Measurements from ENCODE around the gene ALG1. TPM values are rescaled to one million over a fixed set of nuclear protein-coding genes. Genes with fewer than 3 reads are reported as not detected.
"Not testable (repeated sequence)": the region's sequence is repeated elsewhere in the genome, so short reads cannot be mapped to it uniquely, and the experiment has no call there.

ALG1 gene
- total and polyA plus RNA-seq, 2 experiments from 2014 or later, result 20.2 to 36.4 TPM

- H3K4me3 ChIP-seq, result peak within 1 kb of the TSS; percentile 83
- DNase-seq (ENCODE audit: low spot score), result peak; percentile 98
- not testable (repeated sequence) for H3F3A ChIP-seq (replicated peaks; ENCODE audit: low read depth); H3K9me3 Mint-ChIP-seq; H3K27me3 ChIP-seq (ENCODE audit: insufficient read depth); H3K27ac ChIP-seq (ENCODE audit: low read depth); H3K4me1 ChIP-seq (ENCODE audit: insufficient read depth); H3K79me2 ChIP-seq (replicated peaks; ENCODE audit: insufficient read depth); H4K20me1 ChIP-seq (replicated peaks; ENCODE audit: insufficient read depth); H3K36me3 ChIP-seq (ENCODE audit: insufficient read depth); H3K9me2 ChIP-seq (ENCODE audit: insufficient read depth); H2AFZ ChIP-seq
- peak within 1 kb of the TSS; percentile 92 for H3K4me3 Mint-ChIP-seq
- peak within 1 kb of the TSS; percentile 94 for H3K4me2 ChIP-seq
- peak within 1 kb of the TSS; percentile 97 for H3K27ac Mint-ChIP-seq
- ATAC-seq, result peak; percentile 99
- H3K36me3 Mint-ChIP-seq (ENCODE audit: low read depth), result peaks cover 19% of the 10 kb centered on the region
- peaks cover 29% of the 10 kb centered on the region for H3K4me1 Mint-ChIP-seq
- TF ChIP-seq CREB1 (CRISPR knock-in tag; IDR thresholded peaks at IDR 0.05; ENCODE audit: low read depth) (peak; percentile 32), CTCF (conservative IDR thresholded peaks at IDR 0.05; ENCODE audit: low read depth in 2 of 2) (peak in 1 of 2 experiments; percentile 35; a peak in 2 of 4 replicates)
- H3K27me3 Mint-ChIP-seq (ENCODE audit: insufficient read depth, low read depth, poor library complexity), result peaks cover 15% of the 10 kb centered on the region
Observed at GRCh38 chr16:5097470-5098220, 26.0 kb downstream of the ALG1 start, which contains the start of gene EEF2KMT. Gene EEF2KMT, minus strand, starts transcription at chr16:5097795. Its CDS starts 56 bp downstream, at chr16:5097739.

- not testable (repeated sequence) for H3F3A ChIP-seq (replicated peaks; ENCODE audit: low read depth); H3K27me3 ChIP-seq (ENCODE audit: insufficient read depth); H3K9me2 ChIP-seq (ENCODE audit: insufficient read depth); H3K36me3 ChIP-seq (ENCODE audit: insufficient read depth); H4K20me1 ChIP-seq (replicated peaks; ENCODE audit: insufficient read depth); H3K27ac ChIP-seq (ENCODE audit: low read depth); H3K9me3 Mint-ChIP-seq; H3K79me2 ChIP-seq (replicated peaks; ENCODE audit: insufficient read depth); H3K4me1 ChIP-seq (ENCODE audit: insufficient read depth)
- H3K36me3 Mint-ChIP-seq (ENCODE audit: low read depth), result peaks cover 11% of the 10 kb centered on the region
- peak overlapping the region; percentile 92 for H3K4me3 Mint-ChIP-seq
- H3K4me2 ChIP-seq, result peak overlapping the region; percentile 94
- DNase-seq (ENCODE audit: low spot score) (peak; percentile 98), ATAC-seq (peak; percentile 28; the same call in 2 of the 3 replicates)
- H3K4me3 ChIP-seq, result peak overlapping the region; percentile 83
- TF ChIP-seq POLR2AphosphoS5 (IDR thresholded peaks at IDR 0.05; ENCODE audit: low read depth) (peak; percentile 41; the same call in 1 of the 2 replicates), CREB1 (CRISPR knock-in tag; IDR thresholded peaks at IDR 0.05; ENCODE audit: low read depth) (0 out of 2 replicates have a peak, but pooled peaks have one; percentile 33)
- H2AFZ ChIP-seq, result peak overlapping the region; percentile 63; the same call in 1 of the 2 replicates
- peaks cover 29% of the 10 kb centered on the region for H3K4me1 Mint-ChIP-seq
- H3K27ac Mint-ChIP-seq, result peak overlapping the region; percentile 97
- H3K27me3 Mint-ChIP-seq (ENCODE audit: insufficient read depth, low read depth, poor library complexity), result peaks cover 18% of the 10 kb centered on the region
Observed at GRCh38 chr16:5098221-5099159, 26.8 kb downstream of the ALG1 start.

- not testable (repeated sequence) for DNase-seq (ENCODE audit: low spot score); H3K27ac ChIP-seq (ENCODE audit: low read depth); H3K36me3 Mint-ChIP-seq (ENCODE audit: low read depth); H3K79me2 ChIP-seq (replicated peaks; ENCODE audit: insufficient read depth); H3K4me1 ChIP-seq (ENCODE audit: insufficient read depth); H3K9me2 ChIP-seq (ENCODE audit: insufficient read depth); H3F3A ChIP-seq (replicated peaks; ENCODE audit: low read depth); H3K36me3 ChIP-seq (ENCODE audit: insufficient read depth); ATAC-seq; H4K20me1 ChIP-seq (replicated peaks; ENCODE audit: insufficient read depth); H2AFZ ChIP-seq; H3K27me3 ChIP-seq (ENCODE audit: insufficient read depth); H3K9me3 Mint-ChIP-seq; H3K27ac Mint-ChIP-seq
- Mint-ChIP-seq H3K4me3 (peak overlapping the region; percentile 85), H3K27me3 (ENCODE audit: insufficient read depth, low read depth, poor library complexity) (peaks cover 18% of the 10 kb centered on the region), H3K4me1 (peaks cover 29% of the 10 kb centered on the region)
- Histone ChIP-seq H3K4me3 (peak overlapping the region; percentile 83), H3K4me2 (peak overlapping the region; percentile 94)
Observed at GRCh38 chr16:5099174-5099573, 27.5 kb downstream of the ALG1 start.

GRCh38 chr16:5103296-5104032 is 31.8 kb downstream of the ALG1 start:
- not testable (repeated sequence) for H3K79me2 ChIP-seq (replicated peaks; ENCODE audit: insufficient read depth); H3K36me3 ChIP-seq (ENCODE audit: insufficient read depth); H3K36me3 Mint-ChIP-seq (ENCODE audit: low read depth); DNase-seq (ENCODE audit: low spot score); H3K27ac ChIP-seq (ENCODE audit: low read depth); H3K9me2 ChIP-seq (ENCODE audit: insufficient read depth); H3K4me2 ChIP-seq; H3K9me3 Mint-ChIP-seq; H3K4me1 ChIP-seq (ENCODE audit: insufficient read depth); H3F3A ChIP-seq (replicated peaks; ENCODE audit: low read depth); H3K4me3 Mint-ChIP-seq; ATAC-seq; H3K27me3 ChIP-seq (ENCODE audit: insufficient read depth); H2AFZ ChIP-seq; H4K20me1 ChIP-seq (replicated peaks; ENCODE audit: insufficient read depth); H3K27ac Mint-ChIP-seq; H3K4me3 ChIP-seq
- Mint-ChIP-seq H3K27me3 (ENCODE audit: insufficient read depth, low read depth, poor library complexity) (peaks cover 17% of the 10 kb centered on the region), H3K4me1 (peaks cover 20% of the 10 kb centered on the region)

GRCh38 chr16:5105039-5105438 is 33.4 kb downstream of the ALG1 start:
- not testable (repeated sequence) for ATAC-seq; H3K27ac Mint-ChIP-seq; H2AFZ ChIP-seq; H3K4me3 ChIP-seq; H3K79me2 ChIP-seq (replicated peaks; ENCODE audit: insufficient read depth); H3K4me1 ChIP-seq (ENCODE audit: insufficient read depth); H3F3A ChIP-seq (replicated peaks; ENCODE audit: low read depth); H3K4me2 ChIP-seq; H3K4me3 Mint-ChIP-seq; H3K36me3 ChIP-seq (ENCODE audit: insufficient read depth); DNase-seq (ENCODE audit: low spot score); H3K27me3 ChIP-seq (ENCODE audit: insufficient read depth); H3K9me2 ChIP-seq (ENCODE audit: insufficient read depth); H4K20me1 ChIP-seq (replicated peaks; ENCODE audit: insufficient read depth); H3K9me3 Mint-ChIP-seq; H3K27ac ChIP-seq (ENCODE audit: low read depth); H3K36me3 Mint-ChIP-seq (ENCODE audit: low read depth)
- Mint-ChIP-seq H3K4me1 (peaks cover 11% of the 10 kb centered on the region), H3K27me3 (ENCODE audit: insufficient read depth, low read depth, poor library complexity) (peaks cover 19% of the 10 kb centered on the region)

Measured in GM23338 (cell line).